Measurements from ENCODE around the gene RHOG.

DNA sequence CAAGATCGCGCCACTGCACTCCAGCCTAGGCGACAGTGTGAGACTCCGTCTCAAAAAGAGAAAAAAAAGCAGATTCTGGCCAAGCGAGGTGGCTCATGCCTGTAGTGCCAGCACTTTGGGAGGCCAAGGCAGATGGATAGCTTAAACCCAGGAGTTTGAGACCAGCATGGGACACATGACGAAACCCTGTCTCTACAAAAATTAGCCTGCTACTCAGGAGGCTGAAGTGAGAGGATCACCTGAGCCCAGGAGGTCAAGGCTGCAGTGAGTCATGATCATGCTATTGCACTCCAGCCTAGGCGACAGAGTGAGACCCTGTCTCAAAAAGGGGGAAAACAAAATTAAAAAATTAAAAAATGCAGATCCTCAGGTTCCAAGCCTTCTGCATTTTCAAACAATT, 18.4 kb downstream of the RHOG start:
- TF ChIP-seq, protein P1, sequence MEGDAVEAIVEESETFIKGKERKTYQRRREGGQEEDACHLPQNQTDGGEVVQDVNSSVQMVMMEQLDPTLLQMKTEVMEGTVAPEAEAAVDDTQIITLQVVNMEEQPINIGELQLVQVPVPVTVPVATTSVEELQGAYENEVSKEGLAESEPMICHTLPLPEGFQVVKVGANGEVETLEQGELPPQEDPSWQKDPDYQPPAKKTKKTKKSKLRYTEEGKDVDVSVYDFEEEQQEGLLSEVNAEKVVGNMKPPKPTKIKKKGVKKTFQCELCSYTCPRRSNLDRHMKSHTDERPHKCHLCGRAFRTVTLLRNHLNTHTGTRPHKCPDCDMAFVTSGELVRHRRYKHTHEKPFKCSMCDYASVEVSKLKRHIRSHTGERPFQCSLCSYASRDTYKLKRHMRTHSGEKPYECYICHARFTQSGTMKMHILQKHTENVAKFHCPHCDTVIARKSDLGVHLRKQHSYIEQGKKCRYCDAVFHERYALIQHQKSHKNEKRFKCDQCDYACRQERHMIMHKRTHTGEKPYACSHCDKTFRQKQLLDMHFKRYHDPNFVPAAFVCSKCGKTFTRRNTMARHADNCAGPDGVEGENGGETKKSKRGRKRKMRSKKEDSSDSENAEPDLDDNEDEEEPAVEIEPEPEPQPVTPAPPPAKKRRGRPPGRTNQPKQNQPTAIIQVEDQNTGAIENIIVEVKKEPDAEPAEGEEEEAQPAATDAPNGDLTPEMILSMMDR (IDR thresholded peaks at IDR 0.05): no peak
- TF ChIP-seq POLR2A (IDR thresholded peaks at IDR 0.05) (no peak), EP300 (IDR thresholded peaks at IDR 0.05) (no peak), POLR2AphosphoS5 (IDR thresholded peaks at IDR 0.05) (no peak)

Measured in stomach (tissue), 4 donors.